ENCODE results near the gene ACSM4.

GRCh38 chr12:7351177-7351576 lies 47.3 kb downstream of the ACSM4 start:
- TF ChIP-seq EP300 (IDR thresholded peaks at IDR 0.05; ENCODE audit: borderline replicate concordance in 1 of 2, low read depth in 1 of 2, low read length in 1 of 2) (no peak), YY1 (IDR thresholded peaks at IDR 0.05; ENCODE audit: low read depth) (no peak), CHD2 (IDR thresholded peaks at IDR 0.05; ENCODE audit: low read length, partially characterized antibody) (no peak), EZH2phosphoT487 (IDR thresholded peaks at IDR 0.05; ENCODE audit: borderline replicate concordance, low read depth) (no peak), CTCF (IDR thresholded peaks at IDR 0.05) (no peak), RAD21 (IDR thresholded peaks at IDR 0.05; ENCODE audit: low read length) (no peak), RCOR1 (IDR thresholded peaks at IDR 0.05; ENCODE audit: low read length) (no peak), RXRA (IDR thresholded peaks at IDR 0.05; ENCODE audit: borderline replicate concordance, low read depth) (no peak), POLR2AphosphoS5 (IDR thresholded peaks at IDR 0.05; ENCODE audit: low read depth, low read length) (no peak)

Data from SK-N-SH (cell line).